Measurements from ENCODE around the gene XPO6. TPM values are rescaled to one million over a fixed set of nuclear protein-coding genes. Genes with fewer than 3 reads are reported as not detected.

The XPO6 gene
- polyA plus RNA-seq, 1 donor from 2014 or later: 104 TPM

GRCh38 chr16:28105297-28105696 lies 106.5 kb downstream of the XPO6 start:
- H3K27me3 ChIP-seq (ENCODE audit: insufficient read depth, low read depth, low read length): no peaks in the 10 kb centered on the region
- H3F3A ChIP-seq (ENCODE audit: insufficient read depth, low read length, poor library complexity, severe bottlenecking): no peaks in the 10 kb centered on the region
- no peak overlapping the region for H3K27ac ChIP-seq (ENCODE audit: low read length)
- no peaks in the 10 kb centered on the region for H3K9me3 ChIP-seq (ENCODE audit: low read length)
- no peak overlapping the region for H3K4me3 ChIP-seq (ENCODE audit: low read length)
- H3K36me3 ChIP-seq (ENCODE audit: insufficient read depth, low read length): peaks cover 6% of the 10 kb centered on the region
- no peak overlapping the region for H2AFZ ChIP-seq (ENCODE audit: low read depth, low read length)
- H3K79me2 ChIP-seq (replicated peaks; ENCODE audit: insufficient read depth, low read length): no peaks in the 10 kb centered on the region
- no peaks in the 10 kb centered on the region for H4K20me1 ChIP-seq (ENCODE audit: insufficient read depth)
- H3K9ac ChIP-seq (ENCODE audit: low read length): no peak overlapping the region
- TF ChIP-seq TAF1 (IDR thresholded peaks at IDR 0.05; ENCODE audit: low read depth): no peak
- TF ChIP-seq EP300 (conservative IDR thresholded peaks at IDR 0.05; ENCODE audit: poor library complexity, severe bottlenecking): no peak
- no peak for TF ChIP-seq MXI1 (conservative IDR thresholded peaks at IDR 0.05; ENCODE audit: poor library complexity, severe bottlenecking)
- no peak for TF ChIP-seq EZH2 (IDR thresholded peaks at IDR 0.05; ENCODE audit: borderline replicate concordance, insufficient read depth, low read length, poor library complexity, severe bottlenecking)
- TF ChIP-seq REST (IDR thresholded peaks at IDR 0.05; ENCODE audit: borderline replicate concordance): no peak
- no peak for TF ChIP-seq POLR2AphosphoS5 (IDR thresholded peaks at IDR 0.05)
- TF ChIP-seq, protein P1, sequence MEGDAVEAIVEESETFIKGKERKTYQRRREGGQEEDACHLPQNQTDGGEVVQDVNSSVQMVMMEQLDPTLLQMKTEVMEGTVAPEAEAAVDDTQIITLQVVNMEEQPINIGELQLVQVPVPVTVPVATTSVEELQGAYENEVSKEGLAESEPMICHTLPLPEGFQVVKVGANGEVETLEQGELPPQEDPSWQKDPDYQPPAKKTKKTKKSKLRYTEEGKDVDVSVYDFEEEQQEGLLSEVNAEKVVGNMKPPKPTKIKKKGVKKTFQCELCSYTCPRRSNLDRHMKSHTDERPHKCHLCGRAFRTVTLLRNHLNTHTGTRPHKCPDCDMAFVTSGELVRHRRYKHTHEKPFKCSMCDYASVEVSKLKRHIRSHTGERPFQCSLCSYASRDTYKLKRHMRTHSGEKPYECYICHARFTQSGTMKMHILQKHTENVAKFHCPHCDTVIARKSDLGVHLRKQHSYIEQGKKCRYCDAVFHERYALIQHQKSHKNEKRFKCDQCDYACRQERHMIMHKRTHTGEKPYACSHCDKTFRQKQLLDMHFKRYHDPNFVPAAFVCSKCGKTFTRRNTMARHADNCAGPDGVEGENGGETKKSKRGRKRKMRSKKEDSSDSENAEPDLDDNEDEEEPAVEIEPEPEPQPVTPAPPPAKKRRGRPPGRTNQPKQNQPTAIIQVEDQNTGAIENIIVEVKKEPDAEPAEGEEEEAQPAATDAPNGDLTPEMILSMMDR (IDR thresholded peaks at IDR 0.05; ENCODE audit: poor library complexity, severe bottlenecking): no peak
- TF ChIP-seq SMC3 (conservative IDR thresholded peaks at IDR 0.05; ENCODE audit: poor library complexity): no peak
- no peaks in the 10 kb centered on the region for H3K9me2 ChIP-seq (ENCODE audit: insufficient read depth, low read length)
- H3K4me2 ChIP-seq (ENCODE audit: low read length): no peak overlapping the region

GRCh38 chr16:28104404-28104803 lies 107.4 kb downstream of the XPO6 start:
- Histone ChIP-seq H2AFZ (ENCODE audit: low read depth, low read length) (no peak overlapping the region), H3K4me2 (ENCODE audit: low read length) (no peak overlapping the region), H4K20me1 (ENCODE audit: insufficient read depth) (no peaks in the 10 kb centered on the region), H3K27me3 (ENCODE audit: insufficient read depth, low read depth, low read length) (no peaks in the 10 kb centered on the region), H3K9me3 (ENCODE audit: low read length) (no peaks in the 10 kb centered on the region), H3F3A (ENCODE audit: insufficient read depth, low read length, poor library complexity, severe bottlenecking) (no peaks in the 10 kb centered on the region), H3K9ac (ENCODE audit: low read length) (no peak overlapping the region), H3K9me2 (ENCODE audit: insufficient read depth, low read length) (no peaks in the 10 kb centered on the region), H3K36me3 (ENCODE audit: insufficient read depth, low read length) (peaks cover 3% of the 10 kb centered on the region), H3K4me3 (ENCODE audit: low read length) (no peak overlapping the region), H3K79me2 (replicated peaks; ENCODE audit: insufficient read depth, low read length) (no peaks in the 10 kb centered on the region), H3K27ac (ENCODE audit: low read length) (no peak overlapping the region)
- TF ChIP-seq EZH2 (IDR thresholded peaks at IDR 0.05; ENCODE audit: borderline replicate concordance, insufficient read depth, low read length, poor library complexity, severe bottlenecking) (no peak), REST (IDR thresholded peaks at IDR 0.05; ENCODE audit: borderline replicate concordance) (no peak), POLR2AphosphoS5 (IDR thresholded peaks at IDR 0.05) (no peak), RAD21 (conservative IDR thresholded peaks at IDR 0.05) (no peak)
